Breast epithelium (tissue), 4 donors: ENCODE measurements around the gene PLPPR1. TPM values are rescaled to one million over a fixed set of nuclear protein-coding genes. Genes with fewer than 3 reads are reported as not detected.

Source experiments
- DNase-seq, 2 donors: peaks; one replicate each; pipeline ENCODE4 v3.0.0-alpha.2; 2019; ENCODE audit warnings: low spot score in 2 of 2
- H3K27ac ChIP-seq, 2 donors: fragments of 200-600 bp; sonication (generic) in 1 of 2; one replicate each; pipeline ENCODE4 v1.5.1; 2016 to 2019; ENCODE audit warnings: mild to moderate bottlenecking in 1 of 2
- H3K27me3 ChIP-seq, 2 donors: fragments of 200-600 bp; sonication (generic) in 1 of 2; one replicate each; pipeline versions ENCODE4 v1.5.1 to v1.6.0; 2017 to 2019; ENCODE audit warnings: control low read depth in 1 of 2, mild to moderate bottlenecking in 1 of 2
- H3K36me3 ChIP-seq: fragments of 200-600 bp; one replicate; pipeline ENCODE4 v1.5.1; 2019
- H3K4me1 ChIP-seq, 2 donors: fragments of 200-600 bp; sonication (generic); one replicate each; pipeline ENCODE4 v1.5.1; 2016 to 2019; ENCODE audit warnings: control low read depth in 1 of 2
- H3K4me3 ChIP-seq, 3 donors: fragments of 200-600 bp; sonication (generic); 1 replicate in 2 of 3; 2 replicates in 1 of 3; pipeline ENCODE4 v1.5.1; 2016 to 2019; ENCODE audit warnings: mild to moderate bottlenecking in 3 of 3, moderate library complexity in 2 of 3
- H3K9me3 ChIP-seq, 2 donors: fragments of 200-600 bp; sonication (generic) in 1 of 2; one replicate each; pipeline ENCODE4 v1.5.1; 2016 to 2019; ENCODE audit warnings: control low read depth in 1 of 2
- CTCF ChIP-seq, 3 donors: fragments of 450-650 bp; IDR thresholded peaks; one replicate each; pipeline ENCODE4 v1.5.1; 2016 to 2017; ENCODE audit warnings: antibody characterized with exemption in 3 of 3, mild to moderate bottlenecking in 3 of 3, moderate library complexity in 3 of 3
- POLR2A ChIP-seq: fragments of 450-650 bp; IDR thresholded peaks from one replicate; pipeline ENCODE4 v1.6.1; 2016; ENCODE audit warnings: antibody characterized with exemption, mild to moderate bottlenecking, moderate library complexity
- POLR2AphosphoS5 ChIP-seq, 3 donors: sonication (generic); formaldehyde crosslinking; IDR thresholded peaks; one replicate each; pipeline ENCODE4 v1.6.1; 2017; ENCODE audit warnings: antibody characterized with exemption in 3 of 3
- intact Hi-C: fragments of 100-400 bp; cut with DNase I; formaldehyde crosslinking; loops from one replicate; pipeline ENCODE4 v1.15.1; 2023; ENCODE audit warnings: low total_unique reads
- total RNA-seq, 3 donors: library from RNA; depleted of rRNA; stranded (reverse); fragments of >200 nt; gene quantifications; one replicate each; pipeline ENCODE4 v1.1.0, GENCODE V29; 2016

PLPPR1 gene
- total RNA-seq, 3 donors from 2014 or later, result 0.66 to 2.2 TPM; not detected in 1

- TF ChIP-seq POLR2AphosphoS5 (IDR thresholded peaks at IDR 0.05), result no peak
- no peak for TF ChIP-seq CTCF (IDR thresholded peaks at IDR 0.05)
- TF ChIP-seq POLR2A, result no peak
- no peaks in the 10 kb centered on the region for H3K27me3 ChIP-seq
- no peak overlapping the region for H3K4me3 ChIP-seq
- H3K27ac ChIP-seq, result no peak overlapping the region
- H3K9me3 ChIP-seq, result no peaks in the 10 kb centered on the region
- no peak for DNase-seq
- intact Hi-C loops, result no loop called here
- H3K4me1 ChIP-seq, result no peaks in the 10 kb centered on the region
- H3K36me3 ChIP-seq, result no peaks in the 10 kb centered on the region
Observed at GRCh38 chr9:101064206-101064605, 35.7 kb downstream of the PLPPR1 start.

GRCh38 chr9:101065930-101066329, 37.4 kb downstream of the PLPPR1 start:
- intact Hi-C loops, result no loop called here
- TF ChIP-seq CTCF (IDR thresholded peaks at IDR 0.05) (no peak), POLR2AphosphoS5 (IDR thresholded peaks at IDR 0.05) (no peak), POLR2A (no peak)
- no peak overlapping the region for H3K27ac ChIP-seq

GRCh38 chr9:101068696-101069095, 40.2 kb downstream of the PLPPR1 start:
- H3K4me3 ChIP-seq, result no peak overlapping the region
- H3K36me3 ChIP-seq, result no peaks in the 10 kb centered on the region
- intact Hi-C loops, result no loop called here
- no peak for DNase-seq
- no peaks in the 10 kb centered on the region for H3K4me1 ChIP-seq
- no peak overlapping the region for H3K27ac ChIP-seq
- no peaks in the 10 kb centered on the region for H3K9me3 ChIP-seq
- no peaks in the 10 kb centered on the region for H3K27me3 ChIP-seq
- TF ChIP-seq POLR2AphosphoS5 (IDR thresholded peaks at IDR 0.05) (no peak), POLR2A (no peak), CTCF (IDR thresholded peaks at IDR 0.05) (no peak)

More at GRCh38 chr9:101065930-101066329, 37.4 kb downstream of the PLPPR1 start:
- Histone ChIP-seq H3K4me1 (no peaks in the 10 kb centered on the region), H3K9me3 (no peaks in the 10 kb centered on the region), H3K27me3 (no peaks in the 10 kb centered on the region), H3K36me3 (no peaks in the 10 kb centered on the region), H3K4me3 (no peak overlapping the region)
- no peak for DNase-seq

GRCh38 chr9:101072259-101072658, 43.7 kb downstream of the PLPPR1 start:
- DNase-seq, result no peak
- H3K36me3 ChIP-seq, result no peaks in the 10 kb centered on the region
- H3K4me3 ChIP-seq, result no peak overlapping the region
- H3K9me3 ChIP-seq, result no peaks in the 10 kb centered on the region
- no peak overlapping the region for H3K27ac ChIP-seq
- TF ChIP-seq CTCF (IDR thresholded peaks at IDR 0.05), result no peak
- TF ChIP-seq POLR2AphosphoS5 (IDR thresholded peaks at IDR 0.05), result no peak
- TF ChIP-seq POLR2A, result no peak
- H3K4me1 ChIP-seq, result no peaks in the 10 kb centered on the region
- no peaks in the 10 kb centered on the region for H3K27me3 ChIP-seq
- intact Hi-C loops, result no loop called here

GRCh38 chr9:101073122-101073521, 44.6 kb downstream of the PLPPR1 start:
- no peak for TF ChIP-seq POLR2AphosphoS5 (IDR thresholded peaks at IDR 0.05)
- no peak for TF ChIP-seq POLR2A
- TF ChIP-seq CTCF (IDR thresholded peaks at IDR 0.05), result no peak
- Histone ChIP-seq H3K27ac (no peak overlapping the region), H3K4me1 (no peaks in the 10 kb centered on the region), H3K4me3 (no peak overlapping the region), H3K36me3 (no peaks in the 10 kb centered on the region), H3K27me3 (no peaks in the 10 kb centered on the region), H3K9me3 (no peaks in the 10 kb centered on the region)
- DNase-seq, result no peak
- intact Hi-C loops, result no loop called here
